ENCODE results near the gene CTNNA3. TPM values are rescaled to one million over a fixed set of nuclear protein-coding genes. Genes with fewer than 3 reads are reported as not detected.
"Not testable (repeated sequence)": the region's sequence is repeated elsewhere in the genome, so short reads cannot be mapped to it uniquely, and the experiment has no call there.

Gene CTNNA3
- total and polyA plus RNA-seq, 5 experiments from 2014 or later = not detected

DNA sequence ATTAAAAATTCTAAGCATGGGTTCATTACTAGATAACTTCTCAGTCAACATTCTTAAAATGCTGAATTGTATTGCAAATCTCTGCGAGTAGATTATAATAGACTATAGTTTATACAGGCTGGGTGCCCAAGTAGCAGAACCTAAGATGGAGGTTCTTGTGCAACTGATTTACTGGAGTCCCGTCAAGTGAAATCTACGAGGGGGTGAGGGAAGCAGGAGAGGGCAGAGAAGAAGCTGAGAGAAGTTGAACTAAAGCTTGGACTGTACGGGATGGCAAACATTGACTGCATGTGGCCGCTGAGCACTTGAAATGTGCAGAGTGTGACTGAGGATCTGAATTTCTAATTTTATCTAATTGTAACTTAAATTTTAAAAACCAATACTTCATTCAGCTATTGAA lies 124.5 kb downstream of the CTNNA3 start:
- H3K4me1 Mint-ChIP-seq = no peaks in the 10 kb centered on the region
- no peaks in the 10 kb centered on the region for H3K9me3 Mint-ChIP-seq
- DNase-seq = no peak
- H3K27ac Mint-ChIP-seq = peak overlapping the region in 1 of 10 donors; percentile 8
- no peak for ATAC-seq
- POLR2A ChIA-PET = no interaction called here
- H3K36me3 Mint-ChIP-seq = no peaks in the 10 kb centered on the region
- no peaks in the 10 kb centered on the region for H3K27me3 Mint-ChIP-seq
- H3K4me3 Mint-ChIP-seq = no peak overlapping the region

DNA sequence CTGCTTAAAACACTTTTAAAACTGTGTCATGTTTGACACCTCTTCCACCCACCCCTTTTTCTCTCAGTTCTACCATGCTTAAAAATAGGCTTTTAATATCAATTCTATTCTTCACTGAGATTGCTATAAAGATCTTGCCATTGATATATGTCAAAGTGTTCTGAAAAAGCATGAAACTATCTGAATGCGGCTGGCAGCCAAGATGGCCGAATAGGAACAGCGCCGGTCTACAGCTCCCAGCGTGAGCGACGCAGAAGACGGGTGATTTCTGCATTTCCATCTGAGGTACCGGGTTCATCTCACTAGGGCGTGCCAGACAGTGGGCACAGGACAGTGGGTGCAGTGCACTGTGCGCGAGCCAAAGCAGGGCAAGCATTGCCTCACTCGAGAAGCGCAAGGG lies 137.7 kb downstream of the CTNNA3 start:
- Mint-ChIP-seq H3K27ac (peak overlapping the region in 1 of 10 donors; percentile 67), H3K9me3 (peaks cover 0 to 20% (median 9%) of the 10 kb centered on the region in 9 donors), H3K27me3 (peaks cover 5 to 27% (median 11%) of the 10 kb centered on the region in 5 donors), H3K36me3 (peaks cover 3 to 13% (median 9%) of the 10 kb centered on the region in 3 donors)
- ATAC-seq, POLR2A ChIA-PET, H3K4me3 Mint-ChIP-seq, H3K4me1 Mint-ChIP-seq, DNase-seq: not testable (repeated sequence)

DNA sequence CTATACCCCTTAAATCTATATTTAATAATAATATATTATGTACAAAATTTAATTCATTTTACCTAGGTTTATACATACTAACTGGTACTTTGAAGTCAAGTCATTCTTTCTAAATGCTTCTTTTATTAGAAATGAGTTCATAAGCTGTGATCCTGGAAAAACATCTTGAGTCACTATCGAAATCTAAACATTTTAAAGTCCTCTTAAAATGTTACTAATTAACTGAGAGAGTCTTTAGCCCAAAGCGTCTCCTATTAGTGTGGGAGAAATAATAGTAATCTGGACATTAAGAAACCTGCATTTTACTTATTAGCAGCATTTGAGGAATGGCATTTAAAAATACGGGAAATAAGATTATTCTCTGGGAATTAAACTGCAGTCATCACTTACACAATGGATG lies 142.7 kb downstream of the CTNNA3 start:
- POLR2A ChIA-PET = no interaction called here
- no peak overlapping the region for H3K27ac Mint-ChIP-seq
- no peaks in the 10 kb centered on the region for H3K4me1 Mint-ChIP-seq
- peaks cover 5 to 22% (median 6%) of the 10 kb centered on the region in 5 donors for H3K27me3 Mint-ChIP-seq
- H3K9me3 Mint-ChIP-seq = peaks cover 0 to 18% (median 6%) of the 10 kb centered on the region in 9 donors
- DNase-seq (no peak), ATAC-seq (no peak)
- H3K36me3 Mint-ChIP-seq = peaks cover under 1 to 7% (median 6%) of the 10 kb centered on the region in 3 donors
- H3K4me3 Mint-ChIP-seq = no peak overlapping the region

DNA sequence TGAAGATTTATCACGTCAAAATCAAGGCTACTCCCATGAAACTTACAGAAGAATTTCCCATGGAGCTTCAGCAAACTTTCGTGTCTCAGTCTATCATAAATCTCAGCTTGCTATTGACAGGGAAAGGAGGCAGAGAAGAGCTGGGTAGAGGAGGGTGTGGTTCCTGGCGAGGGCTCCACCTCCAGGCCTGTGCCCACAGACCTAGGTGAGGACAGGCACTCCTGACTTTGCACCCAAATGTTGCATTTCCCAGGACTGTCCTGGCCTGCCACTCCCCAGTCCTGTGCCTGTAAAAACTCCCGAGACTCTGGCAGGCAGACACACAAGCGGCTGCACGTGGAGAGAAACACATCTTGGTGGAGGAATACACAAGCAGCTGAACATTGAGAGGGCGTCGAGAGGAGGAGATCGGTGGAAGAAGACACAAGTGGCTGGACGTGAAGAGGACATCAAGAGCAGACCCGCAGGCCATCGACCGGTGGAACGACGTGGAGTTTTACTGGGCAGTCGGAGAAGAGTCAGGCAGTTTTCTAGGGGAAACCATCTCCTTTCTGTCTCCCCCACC lies 145.1 kb downstream of the CTNNA3 start:
- peaks cover 0 to 3% (median 2%) of the 10 kb centered on the region in 5 donors for H3K27me3 Mint-ChIP-seq
- ATAC-seq (no peak), DNase-seq (peak in 1 of 10 donors; percentile 51)
- H3K4me1 Mint-ChIP-seq = no peaks in the 10 kb centered on the region
- H3K9me3 Mint-ChIP-seq = peaks cover 0 to 16% (median 5%) of the 10 kb centered on the region in 9 donors
- H3K4me3 Mint-ChIP-seq = no peak overlapping the region
- POLR2A ChIA-PET = no interaction called here
- H3K36me3 Mint-ChIP-seq = no peaks in the 10 kb centered on the region
- H3K27ac Mint-ChIP-seq = no peak overlapping the region

DNA sequence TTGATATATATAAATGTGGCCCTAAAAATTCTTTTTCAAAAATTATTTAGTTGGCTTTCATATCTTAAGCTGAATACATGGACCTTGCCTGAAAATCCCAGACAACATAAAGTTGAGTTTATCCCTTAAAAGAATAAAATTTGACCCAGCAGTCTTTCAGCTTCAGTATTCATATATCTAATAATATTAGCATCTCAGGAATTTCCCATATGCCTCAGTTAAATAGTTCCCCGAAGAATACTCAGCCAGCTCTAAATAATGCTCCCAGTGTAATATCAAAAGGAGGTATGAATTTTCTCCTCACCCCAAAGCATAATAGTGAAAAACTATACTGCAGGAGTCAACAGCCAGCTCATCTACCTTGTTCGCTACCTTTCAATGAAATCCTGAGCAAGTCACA lies 145.9 kb downstream of the CTNNA3 start:
- H3K27ac Mint-ChIP-seq = no peak overlapping the region
- POLR2A ChIA-PET = no interaction called here
- H3K4me1 Mint-ChIP-seq = no peaks in the 10 kb centered on the region
- no peak for ATAC-seq
- no peak overlapping the region for H3K4me3 Mint-ChIP-seq
- H3K27me3 Mint-ChIP-seq = peaks cover 0 to 3% (median 1%) of the 10 kb centered on the region in 5 donors
- no peaks in the 10 kb centered on the region for H3K36me3 Mint-ChIP-seq
- no peak for DNase-seq
- peaks cover 0 to 13% (median 4%) of the 10 kb centered on the region in 9 donors for H3K9me3 Mint-ChIP-seq

DNA sequence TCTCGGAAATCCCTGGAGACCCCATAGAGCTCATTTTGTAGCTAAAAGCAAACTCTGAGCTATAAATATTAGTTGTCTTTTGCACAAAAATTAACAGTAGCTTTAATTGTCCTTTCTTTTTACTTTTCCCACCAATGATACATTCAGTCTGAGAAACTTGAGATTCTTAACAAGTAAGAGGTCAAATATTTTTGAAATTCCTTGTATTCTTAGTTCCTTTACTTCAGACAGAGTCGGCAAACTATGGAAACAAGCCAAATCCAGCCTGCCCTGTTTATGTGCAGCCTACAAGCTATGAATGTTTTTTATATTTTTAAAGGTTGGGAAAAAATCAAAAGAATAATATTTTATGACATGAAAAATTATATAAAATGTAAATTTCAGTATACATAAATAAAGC lies 146.6 kb downstream of the CTNNA3 start:
- Mint-ChIP-seq H3K4me3 (no peak overlapping the region), H3K36me3 (no peaks in the 10 kb centered on the region), H3K4me1 (no peaks in the 10 kb centered on the region), H3K27me3 (peaks cover 1 to 7% (median 4%) of the 10 kb centered on the region in 5 donors), H3K9me3 (peaks cover 0 to 7% (median 2%) of the 10 kb centered on the region in 9 donors), H3K27ac (no peak overlapping the region)
- POLR2A ChIA-PET = no interaction called here
- ATAC-seq (no peak), DNase-seq (no peak)

DNA sequence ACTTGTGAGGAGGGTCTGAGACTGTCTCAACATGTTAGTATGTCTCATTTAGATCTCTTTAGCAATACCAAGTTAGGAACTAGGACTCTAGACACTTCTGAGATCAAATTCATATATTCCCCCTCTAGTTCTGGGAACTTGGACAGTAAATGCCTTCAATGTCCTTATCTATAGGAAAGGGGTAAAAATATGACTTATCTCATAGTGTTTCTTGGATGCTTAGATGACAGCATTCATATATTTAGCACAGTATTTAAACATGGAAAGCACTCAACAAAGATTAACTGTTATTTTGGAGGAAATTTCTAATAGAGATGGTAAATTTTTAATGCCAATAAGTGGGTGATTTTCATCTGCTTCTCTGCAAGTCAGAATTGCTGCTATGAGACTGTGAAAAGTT lies 154.6 kb downstream of the CTNNA3 start:
- DNase-seq (no peak), ATAC-seq (no peak)
- POLR2A ChIA-PET = no interaction called here
- no peaks in the 10 kb centered on the region for H3K9me3 Mint-ChIP-seq
- H3K27me3 Mint-ChIP-seq = peaks cover 1 to 25% (median 7%) of the 10 kb centered on the region in 5 donors
- H3K4me3 Mint-ChIP-seq = no peak overlapping the region
- H3K36me3 Mint-ChIP-seq = no peaks in the 10 kb centered on the region
- H3K27ac Mint-ChIP-seq = no peak overlapping the region
- peaks cover 0 to 10% (median 8%) of the 10 kb centered on the region in 4 donors for H3K4me1 Mint-ChIP-seq

DNA sequence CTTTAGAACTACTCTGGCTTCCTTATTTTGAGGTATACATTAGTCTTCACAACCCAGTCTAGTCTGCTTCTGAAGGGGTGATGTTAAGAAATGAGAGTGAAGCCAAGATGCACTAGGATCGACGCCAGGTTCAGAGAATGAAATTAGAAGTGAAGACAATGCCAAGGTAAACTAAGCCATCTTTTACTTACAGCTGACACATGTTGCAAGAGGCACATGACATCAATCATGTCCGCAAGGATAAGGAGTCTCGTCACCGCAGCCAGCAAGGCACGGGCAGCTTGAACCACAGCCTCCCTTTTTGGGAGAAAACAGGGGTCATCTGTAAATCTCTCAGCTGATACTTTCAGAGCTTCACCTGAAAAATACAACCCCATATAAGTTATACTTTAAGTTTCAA lies 156.7 kb downstream of the CTNNA3 start:
- H3K36me3 Mint-ChIP-seq = no peaks in the 10 kb centered on the region
- DNase-seq (no peak), ATAC-seq (no peak)
- no peak overlapping the region for H3K4me3 Mint-ChIP-seq
- H3K27ac Mint-ChIP-seq = no peak overlapping the region
- peaks cover 2 to 10% (median 9%) of the 10 kb centered on the region in 4 donors for H3K4me1 Mint-ChIP-seq
- POLR2A ChIA-PET = no interaction called here
- no peaks in the 10 kb centered on the region for H3K9me3 Mint-ChIP-seq
- H3K27me3 Mint-ChIP-seq = peaks cover 0 to 17% (median 3%) of the 10 kb centered on the region in 5 donors

DNA sequence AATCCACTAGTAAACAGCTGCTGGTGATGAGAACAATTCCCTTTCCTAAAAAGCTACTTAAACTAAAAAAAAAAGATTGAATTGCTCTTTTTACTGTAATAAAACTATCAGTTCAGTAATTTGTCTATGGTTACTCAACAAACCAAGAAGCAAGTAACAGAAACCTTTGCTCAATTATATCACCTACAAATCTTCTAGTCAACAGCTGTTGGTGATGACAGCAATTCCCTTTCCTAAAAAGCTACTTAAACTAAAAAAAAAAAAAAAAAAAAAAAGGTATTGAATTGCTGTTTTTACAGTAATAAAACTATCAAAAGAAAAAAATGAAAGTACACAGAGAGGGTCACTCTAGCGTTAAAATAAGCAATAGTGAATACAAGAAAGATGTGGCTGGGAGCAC lies 158.1 kb downstream of the CTNNA3 start:
- peaks cover 0 to 9% (median 3%) of the 10 kb centered on the region in 5 donors for H3K27me3 Mint-ChIP-seq
- H3K4me1 Mint-ChIP-seq = peaks cover 2 to 10% (median 9%) of the 10 kb centered on the region in 4 donors
- POLR2A ChIA-PET = interaction anchor here (0.6 kb wide), 1 partner anchor 75 kb away, joined by 3 read pairs; no protein-coding TSS in a partner anchor
- no peaks in the 10 kb centered on the region for H3K9me3 Mint-ChIP-seq
- no peak overlapping the region for H3K27ac Mint-ChIP-seq
- ATAC-seq (no peak), DNase-seq (no peak)
- no peak overlapping the region for H3K4me3 Mint-ChIP-seq
- no peaks in the 10 kb centered on the region for H3K36me3 Mint-ChIP-seq

DNA sequence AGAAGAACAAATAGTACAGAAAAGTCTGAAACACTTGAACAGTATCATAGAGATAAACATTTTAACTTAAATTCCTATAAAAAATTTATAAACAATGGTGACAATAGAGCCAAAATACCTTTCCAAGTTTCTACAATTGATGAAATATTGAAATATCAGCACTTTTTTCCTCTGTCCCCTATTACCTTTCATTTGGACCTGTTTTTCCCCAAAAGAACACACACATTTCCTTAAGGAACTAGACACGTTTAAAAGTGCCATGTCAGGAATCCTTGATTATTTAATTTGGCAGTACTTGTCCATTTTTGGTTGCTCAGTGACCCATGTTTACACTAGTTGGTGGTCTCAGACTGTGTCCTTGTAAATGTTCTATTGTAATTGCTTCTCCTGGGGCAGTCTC lies 162.6 kb downstream of the CTNNA3 start:
- POLR2A ChIA-PET = no interaction called here
- Mint-ChIP-seq H3K36me3 (peaks cover 0 to 10% (median 3%) of the 10 kb centered on the region in 3 donors), H3K4me1 (peaks cover 2 to 10% (median 9%) of the 10 kb centered on the region in 4 donors), H3K9me3 (peaks cover 0 to 2% (median 0%) of the 10 kb centered on the region in 9 donors), H3K27ac (no peak overlapping the region), H3K4me3 (no peak overlapping the region), H3K27me3 (peaks cover 9 to 28% (median 10%) of the 10 kb centered on the region in 5 donors)
- ATAC-seq (no peak), DNase-seq (no peak)

DNA sequence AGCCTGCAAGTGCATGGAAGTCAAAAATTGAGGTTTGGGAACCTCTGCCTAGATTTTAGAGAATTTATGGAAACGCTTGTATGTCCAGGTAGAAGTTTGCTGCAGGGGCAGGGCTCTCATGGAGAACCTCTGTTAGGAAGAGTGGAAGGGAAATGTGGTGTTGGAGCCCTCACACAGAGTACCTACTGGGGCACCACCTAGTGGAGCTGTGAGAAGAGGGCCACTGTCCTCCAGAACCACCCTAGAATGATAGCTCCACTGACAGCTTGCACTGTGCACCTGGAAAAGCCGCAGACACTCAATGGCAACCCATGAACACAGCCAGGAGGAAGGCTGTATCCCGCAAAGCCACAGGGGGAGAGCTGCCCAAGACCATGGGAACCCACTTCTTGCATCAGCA lies 165.0 kb downstream of the CTNNA3 start:
- ATAC-seq, POLR2A ChIA-PET, H3K4me1 Mint-ChIP-seq, H3K9me3 Mint-ChIP-seq, DNase-seq, H3K36me3 Mint-ChIP-seq, H3K4me3 Mint-ChIP-seq: not testable (repeated sequence)
- Mint-ChIP-seq H3K27ac (peak overlapping the region in 1 of 10 donors; percentile 85), H3K27me3 (peaks cover 9 to 28% (median 12%) of the 10 kb centered on the region in 5 donors)

DNA sequence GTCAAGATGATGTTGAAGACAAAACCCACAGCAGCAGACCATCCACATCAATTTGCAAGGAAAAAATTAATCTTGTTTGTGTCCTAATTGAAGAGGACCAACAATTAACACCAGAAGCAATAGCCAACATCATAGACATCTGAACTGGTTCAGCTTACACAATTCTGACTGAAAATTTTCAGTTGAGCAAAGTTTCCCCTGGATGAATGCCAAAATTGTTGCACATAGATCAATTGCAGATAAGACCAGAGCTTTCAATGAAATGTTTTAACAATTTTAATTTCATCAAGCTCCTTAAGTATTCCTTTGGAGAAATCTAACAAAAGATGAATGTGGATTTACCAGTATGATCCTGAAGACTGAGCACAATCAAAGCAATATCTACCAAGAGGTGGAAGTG lies 168.6 kb downstream of the CTNNA3 start:
- no peak for DNase-seq
- H3K9me3 Mint-ChIP-seq = peaks cover 0 to 2% (median 0%) of the 10 kb centered on the region in 9 donors
- no peak overlapping the region for H3K27ac Mint-ChIP-seq
- H3K4me3 Mint-ChIP-seq = no peak overlapping the region
- H3K36me3 Mint-ChIP-seq = peaks cover 0 to 10% (median 3%) of the 10 kb centered on the region in 3 donors
- POLR2A ChIA-PET = no interaction called here
- no peak for ATAC-seq
- peaks cover 8 to 23% (median 9%) of the 10 kb centered on the region in 5 donors for H3K27me3 Mint-ChIP-seq
- no peaks in the 10 kb centered on the region for H3K4me1 Mint-ChIP-seq

DNA sequence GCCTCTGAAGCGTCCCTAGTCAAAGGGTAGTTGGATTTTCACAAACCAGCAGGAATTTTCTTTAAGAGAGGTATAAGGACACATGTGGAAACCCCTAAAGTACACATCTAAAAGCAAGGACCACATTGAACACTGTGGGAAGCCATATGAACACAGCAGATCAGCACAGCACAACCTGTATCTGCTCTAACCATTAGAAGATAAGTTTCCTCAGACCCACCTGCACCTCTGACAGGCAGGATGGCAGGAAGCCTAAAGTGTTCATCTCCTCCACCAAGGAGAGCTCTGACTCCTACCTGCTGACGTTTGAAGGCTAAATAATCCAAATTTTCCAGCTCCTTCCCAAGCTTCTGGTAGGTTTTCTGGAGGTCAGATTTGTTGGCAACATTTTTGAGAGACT lies 174.4 kb downstream of the CTNNA3 start:
- Mint-ChIP-seq H3K9me3 (no peaks in the 10 kb centered on the region), H3K4me1 (no peaks in the 10 kb centered on the region), H3K27me3 (peaks cover 0 to 6% (median 0%) of the 10 kb centered on the region in 5 donors), H3K4me3 (no peak overlapping the region), H3K36me3 (no peaks in the 10 kb centered on the region), H3K27ac (no peak overlapping the region)
- DNase-seq = no peak
- no peak for ATAC-seq
- POLR2A ChIA-PET = no interaction called here

All from naive thymus-derived CD8-positive, alpha-beta T cell (primary cell).